Measurements from ENCODE around the gene OR5B17. TPM values are rescaled to one million over a fixed set of nuclear protein-coding genes. Genes with fewer than 3 reads are reported as not detected.

The OR5B17 gene
- total and polyA plus RNA-seq, 2 of the 8 experiments (the other 6 are each of a cell fraction or from before 2014, with no cell fraction given): not detected

DNA sequence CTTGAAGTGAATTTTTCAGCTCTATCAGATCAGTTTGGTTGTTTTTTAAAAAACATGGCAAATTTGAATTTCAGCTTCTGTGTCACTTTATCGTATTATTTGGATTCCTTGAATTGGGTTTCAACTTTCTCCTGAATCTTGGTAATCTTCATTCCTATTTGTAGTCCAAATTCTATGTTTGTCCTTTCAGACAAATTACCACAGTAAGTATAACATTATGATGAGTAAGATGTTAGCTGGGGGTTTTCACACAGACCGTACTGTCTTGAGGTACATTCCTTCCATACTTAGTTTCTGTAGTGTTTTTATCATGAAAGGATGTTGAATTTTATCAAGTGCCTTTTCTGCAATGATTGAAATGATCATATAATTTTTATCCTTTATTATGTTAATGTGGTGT is 28.0 kb downstream of the OR5B17 start:
- Histone ChIP-seq H4K20me1 (replicated peaks in 1 of 2; ENCODE audit: control insufficient read depth in 1 of 2, insufficient read depth in 2 of 2, low read length in 2 of 2) (no peaks in the 10 kb centered on the region), H3K79me2 (ENCODE audit: control insufficient read depth in 1 of 2, insufficient read depth in 2 of 2, low read length in 2 of 2) (no peaks in the 10 kb centered on the region), H3K23ac (ENCODE audit: insufficient read length) (no peak overlapping the region), H2BK20ac (ENCODE audit: low read length) (no peak overlapping the region), H3K4me1 (replicated peaks in 1 of 4; ENCODE audit: control insufficient read depth in 3 of 4, insufficient read depth in 4 of 4, low read length in 3 of 4) (no peaks in the 10 kb centered on the region), H2BK15ac (ENCODE audit: low read length) (no peak overlapping the region), H2BK120ac (replicated peaks; ENCODE audit: low read depth, low read length) (no peak overlapping the region), H3K56ac (replicated peaks; ENCODE audit: insufficient read length, low read depth, low read length) (no peak overlapping the region), H2BK5ac (ENCODE audit: low read depth, low read length) (no peak overlapping the region), H2AK5ac (ENCODE audit: low read depth, low read length) (no peak overlapping the region), H2AFZ (ENCODE audit: low read length) (no peak overlapping the region), H3K23me2 (ENCODE audit: low read depth, low read length) (0 out of 2 replicates have a peak, but pooled peaks cover 2% of the 10 kb centered on the region), H3K18ac (ENCODE audit: extremely low read depth, low read length) (no peak overlapping the region), H3K4ac (replicated peaks; ENCODE audit: insufficient read length, low read depth, low read length) (no peak overlapping the region), H3K27ac (ENCODE audit: low read depth, low read length) (no peak overlapping the region), H3K36me3 (ENCODE audit: control insufficient read depth in 2 of 4, insufficient read depth in 4 of 4, low read length in 3 of 4) (no peaks in the 10 kb centered on the region), H4K5ac (ENCODE audit: insufficient read length, low read depth, low read length) (no peak overlapping the region), H3K9me3 (ENCODE audit: insufficient read depth in 2 of 2, low read depth in 1 of 2, low read length in 1 of 2) (peaks cover 8 to 17% of the 10 kb centered on the region in 2 experiments; a peak in 2 of 4 replicates), H3K4me2 (ENCODE audit: insufficient read depth in 1 of 2, low read depth in 2 of 2, low read length in 2 of 2) (no peak overlapping the region), H3K27me3 (replicated peaks in 1 of 4; ENCODE audit: control insufficient read depth in 3 of 4, extremely low read depth in 1 of 4, insufficient read depth in 3 of 4, low read length in 3 of 4) (no peaks in the 10 kb centered on the region), H3K79me1 (ENCODE audit: low read depth, low read length) (no peaks in the 10 kb centered on the region), H4K91ac (replicated peaks; ENCODE audit: insufficient read length, low read length) (no peak overlapping the region), H4K8ac (ENCODE audit: extremely low read depth, insufficient read depth, low read length) (no peak overlapping the region), H3K14ac (ENCODE audit: insufficient read length) (no peak overlapping the region), H3K9ac (replicated peaks in 1 of 4; ENCODE audit: extremely low read depth in 1 of 4, low read depth in 3 of 4, low read length in 3 of 4) (no peak overlapping the region), H2BK12ac (ENCODE audit: low read depth, low read length) (no peak overlapping the region), H3K4me3 (ENCODE audit: extremely low read depth in 1 of 4, insufficient read depth in 2 of 4, low read depth in 3 of 4, low read length in 4 of 4) (no peak overlapping the region)
- DNase-seq (ENCODE audit: low read depth in 1 of 2, low spot score in 2 of 2) (no peak), FAIRE-seq (no peak)
- POLR2A ChIA-PET (ENCODE audit: partially characterized antibody): no interaction called here
- CTCF ChIA-PET (ENCODE audit: partially characterized antibody): no interaction called here
- TF ChIP-seq ASH2L (IDR thresholded peaks at IDR 0.05; ENCODE audit: low read length) (no peak), SUZ12 (IDR thresholded peaks at IDR 0.05; ENCODE audit: low read length) (no peak), ZNF274 (IDR thresholded peaks at IDR 0.05; ENCODE audit: borderline replicate concordance, extremely low read depth, low read length) (no peak), CBX8 (IDR thresholded peaks at IDR 0.05; ENCODE audit: borderline replicate concordance, low read depth, low read length) (no peak), RXRA (IDR thresholded peaks at IDR 0.05; ENCODE audit: insufficient read depth, low read depth, low read length) (no peak), POU5F1 (IDR thresholded peaks at IDR 0.05; ENCODE audit: low read depth, low read length) (no peak), CHD2 (IDR thresholded peaks at IDR 0.05; ENCODE audit: low read length) (no peak), EGR1 (IDR thresholded peaks at IDR 0.05; ENCODE audit: borderline replicate concordance, low read depth, low read length) (no peak), RAD21 (IDR thresholded peaks at IDR 0.05 in 1 of 2, conservative IDR thresholded peaks at IDR 0.05 in 1 of 2; ENCODE audit: low read depth in 2 of 2, low read length in 2 of 2) (no peak), TCF12 (IDR thresholded peaks at IDR 0.05; ENCODE audit: low read depth, low read length) (no peak)
- TF ChIP-seq, protein P1, sequence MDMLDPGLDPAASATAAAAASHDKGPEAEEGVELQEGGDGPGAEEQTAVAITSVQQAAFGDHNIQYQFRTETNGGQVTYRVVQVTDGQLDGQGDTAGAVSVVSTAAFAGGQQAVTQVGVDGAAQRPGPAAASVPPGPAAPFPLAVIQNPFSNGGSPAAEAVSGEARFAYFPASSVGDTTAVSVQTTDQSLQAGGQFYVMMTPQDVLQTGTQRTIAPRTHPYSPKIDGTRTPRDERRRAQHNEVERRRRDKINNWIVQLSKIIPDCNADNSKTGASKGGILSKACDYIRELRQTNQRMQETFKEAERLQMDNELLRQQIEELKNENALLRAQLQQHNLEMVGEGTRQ (IDR thresholded peaks at IDR 0.05; ENCODE audit: low read length): no peak
- 82% methylated on average over 2 of the region's 2 CpGs; no CpG with 5 or more reads in 1 of the 2 experiments for WGBS, 2 experiments (ENCODE audit: extremely low coverage in 1 of 2, insufficient coverage in 1 of 2, insufficient read length in 1 of 2, insufficient replicate concordance in 2 of 2, low coverage in 1 of 2, low lambda C conversion rate in 2 of 2, missing lambda C conversion rate in 1 of 2)
